Measurements from ENCODE around the gene REPS1. TPM values are rescaled to one million over a fixed set of nuclear protein-coding genes. Genes with fewer than 3 reads are reported as not detected.

REPS1 gene
- total RNA-seq, 1 experiment from 2014 or later = 74.4 TPM

GRCh38 chr6:138931660-138932059 is 56.4 kb downstream of the REPS1 start:
- no peaks in the 10 kb centered on the region for H3K27me3 Mint-ChIP-seq (ENCODE audit: low read depth)
- Histone ChIP-seq H2BK15ac (ENCODE audit: low read depth, low read length) (no peak overlapping the region), H3K4me1 (ENCODE audit: insufficient read depth, low read length) (0 out of 2 replicates have a peak, but pooled peaks cover 2% of the 10 kb centered on the region), H3K79me2 (ENCODE audit: insufficient read depth, low read length) (no peaks in the 10 kb centered on the region), H3K18ac (ENCODE audit: insufficient read length, low read depth, low read length) (no peak overlapping the region), H3K14ac (ENCODE audit: insufficient read depth, low read length) (no peak overlapping the region), H2BK120ac (ENCODE audit: low read depth, low read length, poor library complexity, severe bottlenecking) (no peak overlapping the region), H3K23ac (ENCODE audit: insufficient read length, low read depth, low read length) (no peak overlapping the region), H3K4me2 (ENCODE audit: insufficient read depth, insufficient read length, low read length) (no peak overlapping the region), H2BK20ac (ENCODE audit: low read depth, low read length, poor library complexity, severe bottlenecking) (no peak overlapping the region), H3K27me3 (ENCODE audit: insufficient read depth, low read length) (no peaks in the 10 kb centered on the region), H3T11ph (ENCODE audit: low read length) (no peak overlapping the region), H2AK5ac (ENCODE audit: insufficient read length, low read length) (no peak overlapping the region), H3K23me2 (ENCODE audit: insufficient read length, low read depth, low read length, poor library complexity, severe bottlenecking) (no peaks in the 10 kb centered on the region), H3K4ac (ENCODE audit: low read depth, low read length) (no peak overlapping the region), H3K9ac (ENCODE audit: extremely low read depth, insufficient read length, low read length) (no peak overlapping the region), H3K9me3 (ENCODE audit: control insufficient read depth, low read depth, low read length) (no peaks in the 10 kb centered on the region), H2BK12ac (ENCODE audit: insufficient read length, low read depth, low read length) (no peak overlapping the region), H4K5ac (ENCODE audit: insufficient read length, low read depth, low read length) (no peak overlapping the region), H2AFZ (ENCODE audit: low read length) (no peak overlapping the region), H4K91ac (ENCODE audit: insufficient read length, low read depth, low read length) (no peak overlapping the region), H4K20me1 (ENCODE audit: control insufficient read depth, insufficient read depth, insufficient read length) (no peaks in the 10 kb centered on the region), H2BK5ac (ENCODE audit: insufficient read length, low read length) (no peak overlapping the region), H3K79me1 (ENCODE audit: insufficient read depth, low read depth, low read length, poor library complexity, severe bottlenecking) (no peaks in the 10 kb centered on the region), H3K56ac (ENCODE audit: insufficient read length, low read depth, low read length) (no peak overlapping the region), H4K8ac (replicated peaks; ENCODE audit: insufficient read length, low read depth, low read length) (no peak overlapping the region), H3K27ac (ENCODE audit: insufficient read length, low read depth, low read length) (no peak overlapping the region)
- H3K4me3 Mint-ChIP-seq = no peak overlapping the region
- DNase-seq = no peak
- H3K36me3 Mint-ChIP-seq (ENCODE audit: insufficient read depth in 1 of 3, low read depth in 3 of 3) = peaks cover 9 to 21% (median 19%) of the 10 kb centered on the region in 3 experiments
- no peak overlapping the region for H3K27ac Mint-ChIP-seq
- no peak for TF ChIP-seq CTCF (conservative IDR thresholded peaks at IDR 0.05)
- peaks cover 3 to 6% of the 10 kb centered on the region in 2 experiments for H3K4me1 Mint-ChIP-seq
- peaks cover under 1 to 2% of the 10 kb centered on the region in 2 experiments; a peak in 3 of 5 replicates for H3K9me3 Mint-ChIP-seq
- WGBS (ENCODE audit: extremely low coverage, insufficient read length, low lambda C conversion rate) = no CpG with 5 or more reads among the region's 1 CpG
